Retinal pigment epithelial cell (primary cell): ENCODE data around the gene EHD1.

Source experiments
- DNase-seq: peaks from one replicate; pipeline ENCODE4 v3.0.0-alpha.2; 2010; ENCODE audit warnings: low read depth
- H3K4me3 ChIP-seq: 2 replicates; pipeline ENCODE4 v1.5.1; 2011; ENCODE audit warnings: mild to moderate bottlenecking, low read length, control low read depth, moderate library complexity
- TF ChIP-seq, protein P1 (sequence below): conservative IDR thresholded peaks from 2 replicates; pipeline ENCODE4 v1.5.1; 2011; ENCODE audit warnings: low read depth, low read length, control low read depth, inconsistent platforms

Gene EHD1

DNA sequence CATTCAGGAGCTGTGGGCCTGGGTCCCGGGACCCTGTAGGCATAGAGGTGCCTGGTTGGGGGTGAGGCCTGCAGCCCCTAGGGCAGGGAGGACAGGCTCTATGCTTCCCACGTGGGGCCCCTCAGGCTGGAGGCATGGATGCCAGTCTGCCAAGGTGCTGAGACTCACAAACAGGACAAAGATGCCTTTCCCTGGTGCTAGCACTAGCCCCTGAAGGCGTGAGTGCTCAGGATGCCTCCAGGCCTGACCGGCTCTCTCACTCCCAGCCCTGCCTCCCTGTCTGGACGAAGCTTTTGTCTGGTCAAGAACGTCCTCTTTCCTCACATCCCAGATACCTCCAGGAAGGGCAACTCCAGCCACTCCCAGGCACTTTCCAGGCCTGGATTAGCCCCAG, 36.1 kb downstream of the EHD1 start:
- no peak for DNase-seq
- TF ChIP-seq, protein P1, sequence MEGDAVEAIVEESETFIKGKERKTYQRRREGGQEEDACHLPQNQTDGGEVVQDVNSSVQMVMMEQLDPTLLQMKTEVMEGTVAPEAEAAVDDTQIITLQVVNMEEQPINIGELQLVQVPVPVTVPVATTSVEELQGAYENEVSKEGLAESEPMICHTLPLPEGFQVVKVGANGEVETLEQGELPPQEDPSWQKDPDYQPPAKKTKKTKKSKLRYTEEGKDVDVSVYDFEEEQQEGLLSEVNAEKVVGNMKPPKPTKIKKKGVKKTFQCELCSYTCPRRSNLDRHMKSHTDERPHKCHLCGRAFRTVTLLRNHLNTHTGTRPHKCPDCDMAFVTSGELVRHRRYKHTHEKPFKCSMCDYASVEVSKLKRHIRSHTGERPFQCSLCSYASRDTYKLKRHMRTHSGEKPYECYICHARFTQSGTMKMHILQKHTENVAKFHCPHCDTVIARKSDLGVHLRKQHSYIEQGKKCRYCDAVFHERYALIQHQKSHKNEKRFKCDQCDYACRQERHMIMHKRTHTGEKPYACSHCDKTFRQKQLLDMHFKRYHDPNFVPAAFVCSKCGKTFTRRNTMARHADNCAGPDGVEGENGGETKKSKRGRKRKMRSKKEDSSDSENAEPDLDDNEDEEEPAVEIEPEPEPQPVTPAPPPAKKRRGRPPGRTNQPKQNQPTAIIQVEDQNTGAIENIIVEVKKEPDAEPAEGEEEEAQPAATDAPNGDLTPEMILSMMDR: no peak
- no peak overlapping the region for H3K4me3 ChIP-seq

DNA sequence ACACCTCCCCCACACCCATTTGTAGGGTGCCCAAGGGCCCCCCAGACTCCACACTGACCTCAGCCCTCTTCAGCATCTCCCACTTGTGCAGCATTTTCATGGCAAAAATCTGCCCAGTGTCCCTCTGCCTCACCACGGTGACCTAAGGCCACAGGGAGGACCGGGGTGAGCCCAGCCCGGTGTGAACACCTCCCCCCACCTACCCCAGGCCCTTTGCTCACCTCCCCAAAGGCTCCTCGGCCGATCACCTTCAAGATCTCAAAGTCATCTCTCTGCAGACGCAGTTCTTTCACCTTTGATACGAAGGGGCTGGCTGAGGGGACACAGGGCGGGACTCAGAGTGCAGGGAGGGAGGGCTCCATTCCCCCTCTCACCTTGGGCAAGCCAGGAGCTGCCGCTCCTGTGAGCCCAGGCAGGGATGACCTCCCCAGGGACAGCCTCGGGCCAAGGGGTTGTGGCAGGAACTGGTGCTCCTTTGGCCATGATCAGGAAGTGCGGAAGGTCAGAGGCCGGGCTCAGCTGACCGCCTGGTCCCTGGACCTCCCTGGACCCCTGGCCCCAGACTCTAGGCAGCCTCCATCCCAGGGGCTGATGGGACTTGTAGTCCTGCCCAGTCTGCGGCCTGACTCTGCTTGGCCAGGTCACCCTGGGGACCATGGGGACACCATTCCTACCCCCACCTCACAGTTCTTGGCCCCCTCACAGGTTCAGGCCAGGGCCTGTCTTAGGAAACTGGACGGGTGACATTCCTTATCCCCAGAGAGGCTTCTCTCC, 36.6 kb downstream of the EHD1 start:
- no peak overlapping the region for H3K4me3 ChIP-seq
- DNase-seq: no peak
- TF ChIP-seq, protein P1: no peak

DNA sequence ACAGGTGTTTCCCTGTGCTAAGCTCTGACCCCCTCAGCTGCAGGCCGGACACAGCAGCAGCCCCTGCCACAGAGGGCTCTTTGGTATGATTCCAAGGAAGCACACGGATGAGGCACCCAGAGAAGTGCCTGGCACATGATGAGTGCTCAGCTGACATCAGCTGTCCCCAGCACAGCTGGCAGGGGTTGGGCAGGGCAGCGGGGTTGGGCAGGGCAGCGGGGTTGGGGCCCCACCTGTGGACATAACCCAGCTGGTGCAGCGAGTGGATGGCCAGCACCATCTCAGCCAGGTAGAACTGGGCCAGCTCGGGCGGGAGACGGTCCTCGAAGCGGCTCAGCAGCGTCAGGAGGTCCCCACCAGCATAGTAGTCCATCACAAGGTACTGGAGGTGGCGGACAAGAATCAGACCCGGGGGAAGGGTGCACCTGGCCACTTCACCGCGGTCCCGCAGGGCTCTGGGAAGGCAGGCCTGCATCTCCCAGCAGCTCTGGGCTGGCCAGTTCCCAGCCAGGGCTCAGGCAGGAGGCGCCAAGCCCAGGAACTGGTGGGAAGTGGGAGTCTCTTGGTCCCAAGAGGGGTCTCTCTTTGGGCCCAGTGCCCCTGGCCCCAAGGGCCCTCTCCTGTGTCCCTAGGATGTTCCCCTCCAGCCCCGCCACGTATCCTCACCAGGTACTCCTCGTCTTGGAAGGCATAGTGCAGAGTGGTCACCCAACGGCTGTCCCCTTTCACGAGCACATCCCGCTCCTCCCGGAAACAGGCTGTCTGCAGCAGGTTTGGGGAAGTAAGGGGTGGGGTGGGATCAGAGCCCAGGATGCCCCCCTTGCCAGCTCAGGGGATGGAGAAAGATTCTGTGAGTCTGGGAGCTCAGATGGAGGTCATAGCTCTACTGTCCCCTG, 38.3 kb downstream of the EHD1 start:
- no peak overlapping the region for H3K4me3 ChIP-seq
- DNase-seq: no peak
- TF ChIP-seq, protein P1: no peak

DNA sequence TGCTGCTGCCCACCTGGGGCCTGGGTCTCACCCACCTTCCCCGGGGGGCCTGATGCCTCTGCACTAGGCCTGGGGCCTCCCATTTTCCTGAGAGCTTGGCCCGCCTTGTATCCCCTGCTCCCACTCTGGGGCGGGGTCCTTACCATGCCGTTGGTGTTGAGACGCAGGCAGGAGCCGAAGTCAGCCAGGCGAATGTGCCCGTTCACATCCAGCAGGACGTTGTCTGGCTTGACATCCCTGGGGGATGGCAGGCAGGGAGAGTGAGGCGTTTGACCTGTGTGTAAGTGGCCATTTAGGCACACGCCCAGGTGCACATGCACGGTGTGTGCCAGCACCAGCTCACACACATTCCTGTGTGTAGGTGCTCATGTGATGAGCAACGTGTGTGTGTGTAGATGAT, 39.1 kb downstream of the EHD1 start:
- no peak for DNase-seq
- TF ChIP-seq, protein P1: no peak
- no peak overlapping the region for H3K4me3 ChIP-seq

DNA sequence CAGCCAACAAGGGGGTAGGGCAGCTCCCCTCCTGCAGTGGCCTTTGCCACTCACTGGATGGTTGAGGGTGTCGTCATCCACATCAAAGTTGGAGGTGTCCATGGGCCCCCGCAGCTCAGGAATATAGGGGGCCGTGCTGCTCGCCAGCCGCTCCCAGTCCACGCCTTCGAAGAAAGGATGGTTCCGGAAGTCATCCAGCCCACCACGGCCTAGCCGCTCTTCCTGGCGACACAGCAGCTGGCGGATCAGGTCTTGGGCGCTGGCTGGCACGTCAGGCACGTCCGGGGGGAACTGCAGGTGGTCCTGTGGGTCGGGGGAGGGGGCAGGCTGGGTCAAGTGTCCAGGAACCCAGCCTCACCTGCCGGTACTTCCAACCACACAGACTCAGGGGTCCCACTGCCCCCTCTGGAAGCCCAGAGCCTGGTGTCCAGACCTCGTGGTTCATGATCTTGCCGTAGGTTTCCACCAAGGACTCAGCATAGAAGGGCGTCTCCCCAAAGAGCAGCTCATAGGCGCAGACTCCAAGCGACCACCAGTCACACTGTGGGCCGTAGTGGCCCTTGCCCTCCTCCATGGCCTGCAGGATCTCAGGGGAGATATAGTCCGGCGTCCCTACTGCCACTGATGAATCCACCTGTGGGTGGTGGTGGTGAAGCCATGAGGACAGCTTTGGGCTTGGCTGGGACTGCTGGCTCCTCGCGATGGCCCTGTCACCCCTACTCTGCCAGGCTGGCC, 39.7 kb downstream of the EHD1 start:
- H3K4me3 ChIP-seq: no peak overlapping the region
- TF ChIP-seq, protein P1: no peak
- no peak for DNase-seq

DNA sequence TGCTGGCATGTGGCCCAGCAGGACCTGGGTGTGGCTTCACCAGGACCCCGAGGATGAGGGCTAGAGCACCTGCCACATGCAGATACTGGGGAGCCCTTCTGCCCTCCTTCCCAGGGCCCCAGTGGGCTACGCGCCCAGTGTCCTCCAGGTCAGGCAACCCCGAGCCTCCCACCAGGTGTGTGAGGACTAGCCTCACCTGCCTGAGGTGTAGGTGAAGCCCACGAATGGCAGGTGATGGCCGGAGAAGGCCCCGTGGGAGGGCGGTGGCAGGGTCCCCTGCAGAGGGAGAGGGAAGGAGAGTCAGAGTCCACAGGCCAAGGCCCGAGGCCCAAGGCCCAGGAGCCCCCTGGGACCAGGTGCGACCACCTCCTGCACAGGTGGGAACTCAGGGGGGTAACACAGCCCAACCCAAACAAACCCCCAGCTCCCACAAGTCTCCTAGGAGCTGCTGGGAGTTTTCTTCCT, 40.5 kb downstream of the EHD1 start:
- no peak overlapping the region for H3K4me3 ChIP-seq
- TF ChIP-seq, protein P1: no peak
- no peak for DNase-seq
